ENCODE data around the gene TRPC4. TPM values are rescaled to one million over a fixed set of nuclear protein-coding genes. Genes with fewer than 3 reads are reported as not detected.

TRPC4 gene
- total RNA-seq, 1 experiment from 2014 or later = 0.22 TPM

GRCh38 chr13:37736045-37736444, 133.5 kb downstream of the TRPC4 start:
- no peak for TF ChIP-seq EZH2 (IDR thresholded peaks at IDR 0.05; ENCODE audit: low read length, unreplicated experiment)
- no peak for TF ChIP-seq EZH2phosphoT487 (IDR thresholded peaks at IDR 0.05; ENCODE audit: borderline replicate concordance, low read length)
- TF ChIP-seq, protein P1, sequence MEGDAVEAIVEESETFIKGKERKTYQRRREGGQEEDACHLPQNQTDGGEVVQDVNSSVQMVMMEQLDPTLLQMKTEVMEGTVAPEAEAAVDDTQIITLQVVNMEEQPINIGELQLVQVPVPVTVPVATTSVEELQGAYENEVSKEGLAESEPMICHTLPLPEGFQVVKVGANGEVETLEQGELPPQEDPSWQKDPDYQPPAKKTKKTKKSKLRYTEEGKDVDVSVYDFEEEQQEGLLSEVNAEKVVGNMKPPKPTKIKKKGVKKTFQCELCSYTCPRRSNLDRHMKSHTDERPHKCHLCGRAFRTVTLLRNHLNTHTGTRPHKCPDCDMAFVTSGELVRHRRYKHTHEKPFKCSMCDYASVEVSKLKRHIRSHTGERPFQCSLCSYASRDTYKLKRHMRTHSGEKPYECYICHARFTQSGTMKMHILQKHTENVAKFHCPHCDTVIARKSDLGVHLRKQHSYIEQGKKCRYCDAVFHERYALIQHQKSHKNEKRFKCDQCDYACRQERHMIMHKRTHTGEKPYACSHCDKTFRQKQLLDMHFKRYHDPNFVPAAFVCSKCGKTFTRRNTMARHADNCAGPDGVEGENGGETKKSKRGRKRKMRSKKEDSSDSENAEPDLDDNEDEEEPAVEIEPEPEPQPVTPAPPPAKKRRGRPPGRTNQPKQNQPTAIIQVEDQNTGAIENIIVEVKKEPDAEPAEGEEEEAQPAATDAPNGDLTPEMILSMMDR (conservative IDR thresholded peaks at IDR 0.05; ENCODE audit: low read depth, low read length) = no peak
- H3K27me3 ChIP-seq (ENCODE audit: low read length) = no peaks in the 10 kb centered on the region
- BruUV-seq (replicated peaks) = no TSS peak
- H3F3A ChIP-seq (ENCODE audit: low read length, unreplicated experiment) = no peaks in the 10 kb centered on the region
- H3K4me2 ChIP-seq (ENCODE audit: low read length) = no peak overlapping the region
- no peaks in the 10 kb centered on the region for H4K20me1 ChIP-seq (ENCODE audit: low read length)
- no peaks in the 10 kb centered on the region for H3K9me2 ChIP-seq (replicated peaks; ENCODE audit: low read length)
- intact Hi-C loops (cut with micrococcal nuclease) = no loop called here
- H3K9me3 ChIP-seq (ENCODE audit: low read length) = no peaks in the 10 kb centered on the region
- no peak for DNase-seq
- no peak overlapping the region for H2AFZ ChIP-seq (ENCODE audit: low read length)
- no peak for ATAC-seq
- no peaks in the 10 kb centered on the region for H3K79me2 ChIP-seq (ENCODE audit: low read length)
- H3K4me3 ChIP-seq (ENCODE audit: low read length) = no peak overlapping the region
- CTCF ChIA-PET = no interaction called here
- no peaks in the 10 kb centered on the region for H3K4me1 ChIP-seq (ENCODE audit: insufficient read depth, low read length)
- H3K36me3 ChIP-seq (ENCODE audit: low read depth, low read length) = no peaks in the 10 kb centered on the region
- no peak overlapping the region for H3K9ac ChIP-seq (ENCODE audit: low read length)
- H3K27ac ChIP-seq (ENCODE audit: low read length) = no peak overlapping the region
- POLR2A ChIA-PET (ENCODE audit: unreplicated experiment) = no interaction called here

GRCh38 chr13:37735293-37735692, 134.3 kb downstream of the TRPC4 start:
- H3F3A ChIP-seq (ENCODE audit: low read length, unreplicated experiment) = no peaks in the 10 kb centered on the region
- BruUV-seq (replicated peaks) = no TSS peak

GRCh38 chr13:37729876-37730275, 139.7 kb downstream of the TRPC4 start:
- Histone ChIP-seq H4K20me1 (ENCODE audit: low read length) (no peaks in the 10 kb centered on the region), H3K9ac (ENCODE audit: low read length) (no peak overlapping the region), H3K4me3 (ENCODE audit: low read length) (no peak overlapping the region), H3K9me3 (ENCODE audit: low read length) (no peaks in the 10 kb centered on the region), H3K9me2 (replicated peaks; ENCODE audit: low read length) (no peaks in the 10 kb centered on the region), H3K4me2 (ENCODE audit: low read length) (no peak overlapping the region), H3K4me1 (ENCODE audit: insufficient read depth, low read length) (no peaks in the 10 kb centered on the region), H3K36me3 (ENCODE audit: low read depth, low read length) (no peaks in the 10 kb centered on the region), H2AFZ (ENCODE audit: low read length) (no peak overlapping the region), H3F3A (ENCODE audit: low read length, unreplicated experiment) (no peaks in the 10 kb centered on the region), H3K79me2 (ENCODE audit: low read length) (no peaks in the 10 kb centered on the region), H3K27me3 (ENCODE audit: low read length) (no peaks in the 10 kb centered on the region), H3K27ac (ENCODE audit: low read length) (no peak overlapping the region)
- ChIA-PET CTCF (no interaction called here), POLR2A (ENCODE audit: unreplicated experiment) (no interaction called here)
- intact Hi-C loops (cut with micrococcal nuclease) = no loop called here
- DNase-seq (no peak), ATAC-seq (no peak)
- no peak for TF ChIP-seq EZH2 (IDR thresholded peaks at IDR 0.05; ENCODE audit: low read length, unreplicated experiment)
- TF ChIP-seq, protein P1 (conservative IDR thresholded peaks at IDR 0.05; ENCODE audit: low read depth, low read length) = no peak
- TF ChIP-seq EZH2phosphoT487 (IDR thresholded peaks at IDR 0.05; ENCODE audit: borderline replicate concordance, low read length) = no peak
- no TSS peak for BruUV-seq (replicated peaks)

More at GRCh38 chr13:37735293-37735692, 134.3 kb downstream of the TRPC4 start:
- no peaks in the 10 kb centered on the region for H3K27me3 ChIP-seq (ENCODE audit: low read length)
- no peaks in the 10 kb centered on the region for H3K9me2 ChIP-seq (replicated peaks; ENCODE audit: low read length)
- TF ChIP-seq, protein P1 (conservative IDR thresholded peaks at IDR 0.05; ENCODE audit: low read depth, low read length) = no peak
- TF ChIP-seq EZH2phosphoT487 (IDR thresholded peaks at IDR 0.05; ENCODE audit: borderline replicate concordance, low read length) (no peak), EZH2 (IDR thresholded peaks at IDR 0.05; ENCODE audit: low read length, unreplicated experiment) (no peak)
- no peaks in the 10 kb centered on the region for H3K79me2 ChIP-seq (ENCODE audit: low read length)
- no peaks in the 10 kb centered on the region for H3K4me1 ChIP-seq (ENCODE audit: insufficient read depth, low read length)
- H3K4me2 ChIP-seq (ENCODE audit: low read length) = no peak overlapping the region
- POLR2A ChIA-PET (ENCODE audit: unreplicated experiment) = no interaction called here
- intact Hi-C loops (cut with micrococcal nuclease) = no loop called here
- no peak overlapping the region for H3K4me3 ChIP-seq (ENCODE audit: low read length)
- H3K9ac ChIP-seq (ENCODE audit: low read length) = no peak overlapping the region
- no peak overlapping the region for H2AFZ ChIP-seq (ENCODE audit: low read length)
- no peaks in the 10 kb centered on the region for H4K20me1 ChIP-seq (ENCODE audit: low read length)
- CTCF ChIA-PET = no interaction called here
- DNase-seq = no peak
- no peaks in the 10 kb centered on the region for H3K9me3 ChIP-seq (ENCODE audit: low read length)
- ATAC-seq = no peak
- H3K36me3 ChIP-seq (ENCODE audit: low read depth, low read length) = no peaks in the 10 kb centered on the region
- H3K27ac ChIP-seq (ENCODE audit: low read length) = no peak overlapping the region
